A673 (cell line): ENCODE measurements around the gene SCO2. TPM values are rescaled to one million over a fixed set of nuclear protein-coding genes. Genes with fewer than 3 reads are reported as not detected.
A peak's percentile ranks its signal among the peaks of the same experiment; 100 is the strongest.

ENCODE experiments used
- BruUV-seq: library from RNA; stranded (reverse); fragments of 400-500 nt; replicated peaks from 2 replicates; lab custom pipeline; 2021; lab: Mats Ljungman, UMichigan
- CTCF ChIA-PET: fragments of 300-600 bp; sonication (Branson Sonifier 250); formaldehyde crosslinking; loops from one replicate; lab custom pipeline; 2022; ENCODE audit warnings: antibody characterized with exemption; lab: Charles Lee
- POLR2A ChIA-PET: fragments of 300-600 bp; sonication (Branson Sonifier 250); formaldehyde crosslinking; loops from one replicate; lab custom pipeline; 2022; ENCODE audit warnings: antibody characterized with exemption; ENCODE audit not compliant: low non-redundant PET; lab: Charles Lee
- DNase-seq: peaks from one replicate; pipeline ENCODE4 v3.0.0-alpha.2; 2015; ENCODE audit warnings: low spot score
- H3K27ac ChIP-seq: fragments of 200-600 bp; sonication (generic); 2 replicates; pipeline ENCODE4 v1.5.1; 2016; ENCODE audit warnings: mixed run types, low read depth, mild to moderate bottlenecking, mixed read lengths, antibody characterized with exemption, low read length; ENCODE audit not compliant: poor library complexity, severe bottlenecking
- H3K27me3 ChIP-seq: fragments of 200-600 bp; sonication (generic); replicated peaks from 2 replicates; pipeline ENCODE4 v1.6.1; 2017; ENCODE audit warnings: mixed run types, low read depth, mild to moderate bottlenecking, mixed read lengths, antibody characterized with exemption, low read length; ENCODE audit not compliant: insufficient read depth, poor library complexity
- H3K36me3 ChIP-seq: fragments of 200-600 bp; sonication (generic); 2 replicates; pipeline ENCODE4 v1.6.1; 2016; ENCODE audit warnings: mixed run types, mild to moderate bottlenecking, mixed read lengths, antibody characterized with exemption, low read length; ENCODE audit not compliant: insufficient read depth, poor library complexity, severe bottlenecking
- H3K4me1 ChIP-seq: fragments of 200-600 bp; sonication (generic); 2 replicates; pipeline ENCODE4 v1.6.1; 2017; ENCODE audit warnings: mixed run types, mild to moderate bottlenecking, mixed read lengths, antibody characterized with exemption, low read length; ENCODE audit not compliant: insufficient read depth, poor library complexity, severe bottlenecking
- H3K4me3 ChIP-seq: fragments of 200-600 bp; sonication (generic); 2 replicates; pipeline ENCODE4 v1.5.1; 2016; ENCODE audit warnings: low read depth, mixed run types, mild to moderate bottlenecking, mixed read lengths, low read length; ENCODE audit not compliant: poor library complexity, severe bottlenecking
- H3K9me3 ChIP-seq: fragments of 200-600 bp; sonication (generic); 2 replicates; pipeline ENCODE4 v1.6.1; 2016; ENCODE audit warnings: mixed run types, low read depth, mild to moderate bottlenecking, mixed read lengths, antibody characterized with exemption, low read length; ENCODE audit not compliant: poor library complexity, severe bottlenecking
- CTCF ChIP-seq: fragments of 300-800, 200-600 bp; sonication (generic); conservative IDR thresholded peaks from 2 replicates; pipeline ENCODE4 v1.5.1; 2017; ENCODE audit warnings: low read depth, mild to moderate bottlenecking, antibody characterized with exemption, low read length, moderate library complexity, mixed read lengths
- EZH2 ChIP-seq: fragments of 200-600 bp; sonication (generic); IDR thresholded peaks from 2 replicates; pipeline ENCODE4 v1.6.1; 2017; ENCODE audit warnings: borderline replicate concordance, low read depth, mild to moderate bottlenecking, mixed read lengths, antibody characterized with exemption, low read length; ENCODE audit not compliant: poor library complexity, severe bottlenecking
- intact Hi-C: fragments of 100-400 bp; cut with micrococcal nuclease; formaldehyde crosslinking; loops from one replicate; pipeline ENCODE4 v1.10.0; 2022; ENCODE audit not compliant: unreplicated experiment
- total RNA-seq: library from RNA; stranded (reverse); gene quantifications from 2 replicates; pipeline ENCODE4 v1.2.3, GENCODE V29; 2021

Gene SCO2
- total RNA-seq, 1 experiment from 2014 or later, result 5.4 TPM

DNA sequence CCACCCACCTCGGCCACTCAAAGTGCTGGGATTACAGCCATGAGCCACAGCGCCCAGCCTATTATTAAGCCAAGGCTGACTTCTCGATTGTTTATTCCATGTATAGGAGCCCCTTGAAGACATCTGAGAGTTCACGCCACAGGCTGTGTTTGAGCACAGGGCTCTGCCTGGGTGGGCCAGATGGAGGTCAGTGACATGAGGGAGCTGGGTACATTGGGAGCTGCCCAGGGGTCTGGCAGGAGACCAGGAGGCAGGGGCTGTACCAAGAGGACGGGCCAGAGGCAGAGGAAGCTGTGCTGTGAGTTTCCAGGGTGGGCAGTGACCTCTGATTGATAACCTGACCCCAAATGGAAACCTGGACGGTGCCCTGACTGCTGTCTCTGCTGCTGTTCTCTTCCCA, 23.3 kb downstream of the SCO2 start:
- no peak overlapping the region for H3K27ac ChIP-seq
- DNase-seq, result no peak
- H3K4me3 ChIP-seq, result no peak overlapping the region
- CTCF ChIA-PET, result no interaction called here
- H3K36me3 ChIP-seq, result peaks cover 29% of the 10 kb centered on the region
- no peak for TF ChIP-seq EZH2
- no peak for TF ChIP-seq CTCF
- intact Hi-C loops, result no loop called here
- H3K27me3 ChIP-seq, result no peaks in the 10 kb centered on the region
- H3K9me3 ChIP-seq, result no peaks in the 10 kb centered on the region
- no TSS peak for BruUV-seq
- peaks cover 10% of the 10 kb centered on the region for H3K4me1 ChIP-seq
- POLR2A ChIA-PET, result no interaction called here

GRCh38 chr22:50500452-50500851, 24.9 kb downstream of the SCO2 start:
- BruUV-seq, result no TSS peak
- Histone ChIP-seq H3K36me3 (peaks cover 23% of the 10 kb centered on the region), H3K4me3 (no peak overlapping the region), H3K27ac (no peak overlapping the region), H3K4me1 (peaks cover 5% of the 10 kb centered on the region), H3K9me3 (no peaks in the 10 kb centered on the region), H3K27me3 (no peaks in the 10 kb centered on the region)
- intact Hi-C loops, result no loop called here
- ChIA-PET CTCF (interaction anchor here (0.6 to 0.7 kb wide), 2 partner anchors 25 to 48 kb away, joined by 3 to 7 read pairs; partner anchors contain the start of gene SCO2), POLR2A (no interaction called here)
- TF ChIP-seq CTCF, result no peak
- TF ChIP-seq EZH2, result no peak
- DNase-seq, result no peak

DNA sequence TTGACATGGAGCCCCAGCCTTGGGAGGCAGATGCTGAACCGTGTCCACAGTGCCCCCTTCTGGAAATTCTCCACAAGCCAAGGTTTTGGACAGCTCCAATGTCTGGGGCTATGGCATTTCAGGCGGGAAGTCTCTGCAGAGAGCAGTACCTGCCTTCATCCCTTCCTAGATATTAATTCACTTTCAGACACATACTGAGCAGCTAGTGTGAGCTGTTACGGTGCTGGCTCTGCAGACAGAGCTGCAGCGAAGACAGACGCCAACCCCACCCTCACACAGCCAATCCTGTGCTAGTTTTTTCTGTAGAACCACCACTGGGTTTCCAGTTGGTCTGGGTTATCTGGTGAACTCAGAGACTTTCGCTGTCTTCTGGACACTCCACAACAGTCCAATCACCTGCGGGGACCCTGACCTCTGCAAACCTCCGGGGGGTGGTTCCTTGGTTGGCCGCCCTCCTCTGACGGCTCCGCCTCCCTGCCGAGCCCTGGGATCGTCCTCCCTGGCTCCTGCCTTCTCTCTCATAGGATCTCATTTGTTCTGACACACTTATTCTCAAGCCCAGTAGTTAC, 27.0 kb downstream of the SCO2 start:
- Histone ChIP-seq H3K27ac (peak overlapping the region; percentile 17), H3K9me3 (no peaks in the 10 kb centered on the region), H3K27me3 (no peaks in the 10 kb centered on the region), H3K36me3 (peaks cover 10% of the 10 kb centered on the region), H3K4me1 (peaks cover 5% of the 10 kb centered on the region), H3K4me3 (peak overlapping the region; percentile 31)
- ChIA-PET POLR2A (no interaction called here), CTCF (interaction anchor here (0.8 to 2.1 kb wide), 5 partner anchors 9 to 257 kb away, joined by 3 to 14 read pairs (median 3); partner anchors contain the start of genes LMF2, NCAPH2 and SCO2)
- peak; percentile 80 for DNase-seq
- intact Hi-C loops, result loop anchor here (2.0 to 10.0 kb wide), 2 partner anchors 224 to 258 kb away; partner anchors contain the start of gene MAPK11
- TF ChIP-seq CTCF, result peak; percentile 83
- TF ChIP-seq EZH2, result no peak
- no TSS peak for BruUV-seq
